Keratinocyte (primary cell): ENCODE measurements around the gene LPGAT1. TPM values are rescaled to one million over a fixed set of nuclear protein-coding genes. Genes with fewer than 3 reads are reported as not detected.

ENCODE experiments used
- DNase-seq: peaks from one replicate; pipeline ENCODE4 v3.0.0-alpha.2; 2011; ENCODE audit warnings: low read depth, missing footprints, low spot score
- FAIRE-seq: peaks from 2 replicates; lab custom pipeline; 2011; peaks lifted over from hg19 to GRCh38; lab: Jason Lieb, UNC
- H2AFZ ChIP-seq: 2 replicates; pipeline ENCODE4 v1.6.0; 2012; ENCODE audit warnings: low read length, control low read depth, inconsistent platforms; ENCODE audit not compliant: control insufficient read depth
- H3K27ac ChIP-seq: 2 replicates; pipeline ENCODE4 v1.5.1; 2011; ENCODE audit warnings: low read length; ENCODE audit not compliant: control insufficient read depth, insufficient read depth
- H3K27me3 ChIP-seq: 3 replicates; pipeline ENCODE4 v1.6.0; 2011; ENCODE audit warnings: low read length; ENCODE audit not compliant: control insufficient read depth, insufficient read depth; ENCODE audit errors: extremely low read depth
- H3K36me3 ChIP-seq, 2 experiments: 2 replicates in 1 of 2; 3 replicates in 1 of 2; pipeline ENCODE4 v1.5.1; 2011; ENCODE audit warnings: low read length in 2 of 2, mild to moderate bottlenecking in 1 of 2; ENCODE audit not compliant: control insufficient read depth in 2 of 2, insufficient read depth in 2 of 2; ENCODE audit errors: extremely low read depth in 1 of 2
- H3K4me1 ChIP-seq: 3 replicates; pipeline ENCODE4 v1.5.1; 2011; ENCODE audit warnings: low read length; ENCODE audit not compliant: control insufficient read depth, insufficient read depth; ENCODE audit errors: extremely low read depth
- H3K4me2 ChIP-seq: 3 replicates; pipeline ENCODE4 v1.6.0; 2011; ENCODE audit warnings: low read depth, low read length; ENCODE audit not compliant: control insufficient read depth, insufficient read depth; ENCODE audit errors: extremely low read depth
- H3K4me3 ChIP-seq, 3 experiments: fragments of 200-600 bp in 1 of 3; sonication (generic) in 1 of 3; 2 replicates in 2 of 3; 3 replicates in 1 of 3; pipeline ENCODE4 v1.5.1; 2011 to 2016; ENCODE audit warnings: low read length in 3 of 3, mild to moderate bottlenecking in 3 of 3, control low read depth in 2 of 3, inconsistent platforms in 1 of 3, low read depth in 1 of 3, mixed read lengths in 1 of 3, mixed run types in 1 of 3, moderate library complexity in 1 of 3; ENCODE audit not compliant: control insufficient read depth in 2 of 3, insufficient read depth in 2 of 3; ENCODE audit errors: extremely low read depth in 1 of 3
- H3K79me2 ChIP-seq: 2 replicates; pipeline ENCODE4 v1.6.0; 2012; ENCODE audit warnings: low read length; ENCODE audit not compliant: control insufficient read depth, insufficient read depth
- H3K9ac ChIP-seq: 3 replicates; pipeline ENCODE4 v1.6.0; 2011; ENCODE audit warnings: low read length; ENCODE audit not compliant: control insufficient read depth, insufficient read depth; ENCODE audit errors: extremely low read depth
- H3K9me1 ChIP-seq: 3 replicates; pipeline ENCODE4 v1.6.0; 2011; ENCODE audit warnings: low read length; ENCODE audit not compliant: control insufficient read depth, insufficient read depth; ENCODE audit errors: extremely low read depth
- H3K9me3 ChIP-seq: 2 replicates; pipeline ENCODE4 v1.5.1; 2012; ENCODE audit warnings: low read depth, low read length; ENCODE audit not compliant: control insufficient read depth
- H4K20me1 ChIP-seq: 3 replicates; pipeline ENCODE4 v1.6.0; 2011; ENCODE audit warnings: low read length; ENCODE audit not compliant: control insufficient read depth, insufficient read depth; ENCODE audit errors: extremely low read depth
- EZH2 ChIP-seq: IDR thresholded peaks from one replicate; pipeline ENCODE4 v1.6.1; 2012; ENCODE audit warnings: inconsistent platforms, mild to moderate bottlenecking, low read length, moderate library complexity
- dilution Hi-C: fragments of 300-500 bp; cut with MboI; formaldehyde crosslinking; loops from one replicate; pipeline ENCODE4 v1.7.0; 2020; ENCODE audit warnings: low sequenced_read_pairs; ENCODE audit not compliant: extremely low pct_ligation_motif_present
- polyA plus RNA-seq, 5 experiments: library from polyadenylated mRNA; depleted of rRNA in 3 of 5; stranded (reverse) in 3 of 5; stranded (forward) in 1 of 5; unstranded in 1 of 5; fragments of >200 nt; gene quantifications; 1 replicate in 1 of 5; 2 replicates in 3 of 5; 3 replicates in 1 of 5; pipeline versions ENCODE4 v1.2.1 to v1.2.3, GENCODE V29; 2011 to 2012; ENCODE audit warnings: missing spikeins in 2 of 5, low read depth in 1 of 5, low replicate concordance in 1 of 5
- TF ChIP-seq, protein P1 (sequence below), 3 experiments: IDR thresholded peaks in 1 of 3; conservative IDR thresholded peaks in 1 of 3; optimal IDR thresholded peaks in 1 of 3; 2 replicates in 2 of 3; 3 replicates in 1 of 3; pipeline versions ENCODE3 to v1.5.1; 2011; ENCODE audit warnings: low read length in 3 of 3, mild to moderate bottlenecking in 3 of 3, moderate library complexity in 2 of 3, control low read depth in 1 of 3, inconsistent platforms in 1 of 3; ENCODE audit not compliant: insufficient read depth in 2 of 3; ENCODE audit errors: extremely low read depth in 1 of 3

Gene LPGAT1
- polyA plus RNA-seq, 1 donor (not counting 4 experiments of a cell fraction or from before 2014, with no cell fraction given): 14.7 TPM

DNA sequence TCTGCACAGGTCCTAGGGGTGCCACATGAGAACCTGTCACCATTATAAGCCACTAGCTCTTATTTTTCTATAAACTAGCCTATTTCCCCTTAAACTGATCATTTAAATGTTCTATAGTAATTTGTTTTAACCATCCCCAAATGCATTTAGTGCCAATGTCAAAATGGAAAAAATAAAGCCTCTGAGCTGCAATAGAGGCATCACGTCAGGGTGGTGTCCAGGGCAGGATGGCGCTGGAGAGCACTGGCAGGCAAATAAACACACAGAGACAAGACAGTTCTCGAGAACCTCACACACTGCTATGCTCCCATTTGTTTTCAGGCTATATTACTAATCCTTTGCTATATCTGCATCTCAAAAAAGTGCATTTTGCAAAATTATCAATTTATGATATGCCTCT is 81.8 kb downstream of the LPGAT1 start:
- no peak overlapping the region for H3K9ac ChIP-seq
- peaks cover 4% of the 10 kb centered on the region in 2 experiments for H3K36me3 ChIP-seq
- dilution Hi-C loops: no loop called here
- H4K20me1 ChIP-seq: peaks cover 2% of the 10 kb centered on the region
- FAIRE-seq (no peak), DNase-seq (no peak)
- H3K79me2 ChIP-seq: no peaks in the 10 kb centered on the region
- no peak overlapping the region for H3K27ac ChIP-seq
- no peak overlapping the region for H3K4me3 ChIP-seq
- no peak for TF ChIP-seq EZH2
- TF ChIP-seq, protein P1, sequence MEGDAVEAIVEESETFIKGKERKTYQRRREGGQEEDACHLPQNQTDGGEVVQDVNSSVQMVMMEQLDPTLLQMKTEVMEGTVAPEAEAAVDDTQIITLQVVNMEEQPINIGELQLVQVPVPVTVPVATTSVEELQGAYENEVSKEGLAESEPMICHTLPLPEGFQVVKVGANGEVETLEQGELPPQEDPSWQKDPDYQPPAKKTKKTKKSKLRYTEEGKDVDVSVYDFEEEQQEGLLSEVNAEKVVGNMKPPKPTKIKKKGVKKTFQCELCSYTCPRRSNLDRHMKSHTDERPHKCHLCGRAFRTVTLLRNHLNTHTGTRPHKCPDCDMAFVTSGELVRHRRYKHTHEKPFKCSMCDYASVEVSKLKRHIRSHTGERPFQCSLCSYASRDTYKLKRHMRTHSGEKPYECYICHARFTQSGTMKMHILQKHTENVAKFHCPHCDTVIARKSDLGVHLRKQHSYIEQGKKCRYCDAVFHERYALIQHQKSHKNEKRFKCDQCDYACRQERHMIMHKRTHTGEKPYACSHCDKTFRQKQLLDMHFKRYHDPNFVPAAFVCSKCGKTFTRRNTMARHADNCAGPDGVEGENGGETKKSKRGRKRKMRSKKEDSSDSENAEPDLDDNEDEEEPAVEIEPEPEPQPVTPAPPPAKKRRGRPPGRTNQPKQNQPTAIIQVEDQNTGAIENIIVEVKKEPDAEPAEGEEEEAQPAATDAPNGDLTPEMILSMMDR (optimal IDR thresholded peaks at IDR 0.05 in 1 of 3, IDR thresholded peaks at IDR 0.05 in 1 of 3, conservative IDR thresholded peaks at IDR 0.05 in 1 of 3; ENCODE audit: extremely low read depth in 1 of 3, insufficient read depth in 2 of 3, low read length in 3 of 3): no peak
- peaks cover 1% of the 10 kb centered on the region for H3K9me1 ChIP-seq
- no peak overlapping the region for H2AFZ ChIP-seq
- H3K9me3 ChIP-seq: no peaks in the 10 kb centered on the region
- H3K27me3 ChIP-seq: no peaks in the 10 kb centered on the region
- no peak overlapping the region for H3K4me2 ChIP-seq
- H3K4me1 ChIP-seq: no peaks in the 10 kb centered on the region

DNA sequence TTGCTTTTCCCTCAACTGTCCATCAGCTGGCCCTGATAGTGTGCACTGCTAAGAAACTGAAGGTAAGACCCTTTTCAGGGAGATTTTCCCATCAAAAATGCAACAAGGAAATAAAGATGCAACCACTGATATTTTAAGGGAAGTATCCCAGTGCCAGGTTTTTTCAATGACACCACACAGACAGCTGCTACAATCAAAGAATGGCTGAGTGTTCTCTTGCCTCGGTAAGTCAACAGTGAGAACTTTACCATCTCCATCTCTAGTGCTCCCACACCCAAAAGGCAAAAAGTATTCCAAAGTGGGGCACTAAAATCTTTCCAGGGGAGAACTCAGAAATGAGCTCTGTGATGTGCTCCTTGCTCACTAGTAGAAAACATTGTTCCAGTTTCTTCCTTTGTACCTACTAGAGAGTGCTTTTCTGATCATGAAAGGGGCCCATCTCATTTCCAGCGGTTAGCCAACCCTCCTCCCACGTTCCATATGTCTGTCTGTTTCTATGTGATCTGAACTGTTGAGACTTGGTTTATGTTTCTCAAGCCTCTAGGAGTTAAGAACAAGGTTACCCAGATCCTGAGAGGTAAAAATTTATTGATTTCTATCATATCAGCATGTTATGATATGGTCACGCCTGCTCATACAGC is 87.6 kb downstream of the LPGAT1 start:
- no peak overlapping the region for H3K9ac ChIP-seq
- no peak for DNase-seq
- H3K27me3 ChIP-seq: no peaks in the 10 kb centered on the region
- no peak for FAIRE-seq
- dilution Hi-C loops: no loop called here
- peaks cover 3% of the 10 kb centered on the region for H3K4me1 ChIP-seq
- H3K36me3 ChIP-seq: no peaks in the 10 kb centered on the region
- H3K9me3 ChIP-seq: no peaks in the 10 kb centered on the region
- TF ChIP-seq, protein P1 (optimal IDR thresholded peaks at IDR 0.05 in 1 of 3, IDR thresholded peaks at IDR 0.05 in 1 of 3, conservative IDR thresholded peaks at IDR 0.05 in 1 of 3; ENCODE audit: extremely low read depth in 1 of 3, insufficient read depth in 2 of 3, low read length in 3 of 3): no peak
- no peak for TF ChIP-seq EZH2
- no peaks in the 10 kb centered on the region for H3K79me2 ChIP-seq
- no peak overlapping the region for H3K4me3 ChIP-seq
- no peaks in the 10 kb centered on the region for H3K9me1 ChIP-seq
- H2AFZ ChIP-seq: no peak overlapping the region
- H3K27ac ChIP-seq: no peak overlapping the region
- no peak overlapping the region for H3K4me2 ChIP-seq
- H4K20me1 ChIP-seq: no peaks in the 10 kb centered on the region
